Activated CD8-positive, alpha-beta T cell treated with anti-CD3 and anti-CD28 coated beads, Interleukin-2, amount 10 ng/mL, durations not matched to agents 7 days and 5 days (primary cell): ENCODE data around the gene ARID5B. TPM values are rescaled to one million over a fixed set of nuclear protein-coding genes. Genes with fewer than 3 reads are reported as not detected.
A peak's percentile ranks its signal among the peaks of the same experiment; 100 is the strongest.

Source experiments
- ATAC-seq: fragments of 150-1000 bp; cut with Tn5 transposase; one replicate; pipeline ENCODE4 v1.10.0; 2021; ENCODE audit warnings: moderate library complexity
- CTCF ChIA-PET: fragments of 350-600 bp; sonication (Branson Sonifier 250); formaldehyde crosslinking; loops from one replicate; lab custom pipeline; 2021; ENCODE audit warnings: antibody characterized with exemption; lab: Charles Lee
- POLR2A ChIA-PET: fragments of 350-600 bp; sonication (Branson Sonifier 250); formaldehyde crosslinking; loops from one replicate; lab custom pipeline; 2021; ENCODE audit warnings: antibody characterized with exemption; lab: Charles Lee
- DNase-seq: peaks from one replicate; pipeline ENCODE4 v3.0.0-alpha.2; 2020
- H3K27ac Mint-ChIP-seq: one replicate; pipeline ENCODE4 v1.8.0; 2021; ENCODE audit warnings: mild to moderate bottlenecking, mixed read lengths
- H3K27me3 Mint-ChIP-seq: one replicate; pipeline ENCODE4 v1.8.0; 2021; ENCODE audit warnings: low read depth, mixed read lengths
- H3K36me3 Mint-ChIP-seq: one replicate; pipeline ENCODE4 v1.8.0; 2021; ENCODE audit warnings: low read depth, mixed read lengths
- H3K4me1 Mint-ChIP-seq: one replicate; pipeline ENCODE4 v1.8.0; 2021; ENCODE audit warnings: low read depth, mixed read lengths
- H3K4me3 Mint-ChIP-seq: one replicate; pipeline ENCODE4 v1.8.0; 2021; ENCODE audit warnings: mild to moderate bottlenecking, mixed read lengths
- H3K9me3 Mint-ChIP-seq: one replicate; pipeline ENCODE4 v1.8.0; 2022; ENCODE audit warnings: mixed read lengths; ENCODE audit not compliant: insufficient read depth
- total RNA-seq, 2 experiments: library from RNA; stranded (reverse); gene quantifications; one replicate each; pipeline ENCODE4 v1.2.3, GENCODE V29; 2021

Gene ARID5B
- total RNA-seq, 2 experiments from 2014 or later: 18.0 to 21.6 TPM

DNA sequence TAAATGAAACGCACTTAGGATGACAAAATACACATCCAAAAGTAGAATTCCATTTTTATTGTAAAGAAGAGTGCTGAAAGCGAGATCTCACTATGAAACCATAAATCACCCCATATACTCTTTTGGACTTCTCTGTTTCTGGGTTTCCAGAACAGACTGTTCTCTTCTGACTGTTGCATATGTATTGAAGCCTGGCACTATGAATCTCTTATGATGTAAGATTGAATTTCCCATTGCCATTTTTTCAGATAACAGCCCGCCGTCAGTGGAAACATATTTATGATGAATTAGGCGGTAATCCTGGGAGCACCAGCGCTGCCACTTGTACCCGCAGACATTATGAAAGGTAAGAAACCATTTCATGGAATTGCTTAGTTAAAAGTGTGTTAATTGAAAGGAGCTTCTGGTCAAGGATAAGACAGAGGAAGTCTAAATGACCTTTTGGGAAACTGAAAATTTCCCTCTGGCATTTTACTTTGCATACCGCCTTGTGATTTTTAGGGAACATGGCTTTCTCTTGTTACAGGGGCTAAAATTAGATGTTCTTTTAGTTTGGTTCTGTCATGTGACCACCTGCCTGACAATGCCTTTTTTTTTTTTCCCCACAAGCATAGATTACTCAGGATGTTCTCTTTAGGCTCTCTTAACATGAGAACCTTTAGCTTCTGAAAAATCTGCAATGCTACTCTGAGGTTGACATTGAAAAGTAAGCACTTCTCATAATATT is 168.1 kb downstream of the ARID5B start:
- CTCF ChIA-PET: interaction anchor here (0.7 to 1.9 kb wide), 6 partner anchors 15 to 179 kb away, joined by 3 to 7 read pairs (median 4); no protein-coding TSS in a partner anchor
- Mint-ChIP-seq H3K4me1 (peaks cover 67% of the 10 kb centered on the region), H3K4me3 (no peak overlapping the region), H3K27ac (no peak overlapping the region), H3K9me3 (no peaks in the 10 kb centered on the region), H3K27me3 (no peaks in the 10 kb centered on the region), H3K36me3 (peaks cover 79% of the 10 kb centered on the region)
- POLR2A ChIA-PET: no interaction called here
- no peak for ATAC-seq
- DNase-seq: no peak

DNA sequence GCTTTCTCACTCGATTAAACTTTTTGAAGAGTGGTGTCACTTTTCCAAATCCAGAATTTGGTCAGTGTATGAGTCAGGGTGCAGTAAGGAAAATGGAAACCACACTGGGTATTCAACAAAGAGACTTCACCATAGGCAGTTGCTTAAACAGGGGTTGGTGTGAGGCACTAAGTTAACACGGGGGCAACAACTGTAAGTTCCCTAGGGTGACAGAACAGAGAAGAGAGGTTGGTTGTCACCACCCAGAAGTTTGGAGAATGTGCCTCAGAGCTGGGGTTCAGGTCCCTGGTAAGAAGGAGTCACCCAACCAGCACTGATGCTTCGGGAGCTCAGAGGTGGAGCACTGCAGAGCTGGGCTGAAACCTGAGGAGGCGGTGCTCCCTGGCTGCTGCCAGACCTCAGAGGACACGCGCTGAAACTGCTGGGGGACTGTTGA is 170.4 kb downstream of the ARID5B start:
- no peak for DNase-seq
- peak; percentile 37 for ATAC-seq
- peaks cover 79% of the 10 kb centered on the region for H3K36me3 Mint-ChIP-seq
- H3K4me1 Mint-ChIP-seq: peaks cover 62% of the 10 kb centered on the region
- CTCF ChIA-PET: interaction anchor here (1.9 kb wide), 1 partner anchor 33 kb away, joined by 6 read pairs; no protein-coding TSS in a partner anchor
- no peaks in the 10 kb centered on the region for H3K9me3 Mint-ChIP-seq
- H3K4me3 Mint-ChIP-seq: no peak overlapping the region
- POLR2A ChIA-PET: interaction anchor here (0.5 kb wide), 1 partner anchor 96 kb away, joined by 3 read pairs; no protein-coding TSS in a partner anchor
- no peaks in the 10 kb centered on the region for H3K27me3 Mint-ChIP-seq
- peak overlapping the region; percentile 24 for H3K27ac Mint-ChIP-seq

DNA sequence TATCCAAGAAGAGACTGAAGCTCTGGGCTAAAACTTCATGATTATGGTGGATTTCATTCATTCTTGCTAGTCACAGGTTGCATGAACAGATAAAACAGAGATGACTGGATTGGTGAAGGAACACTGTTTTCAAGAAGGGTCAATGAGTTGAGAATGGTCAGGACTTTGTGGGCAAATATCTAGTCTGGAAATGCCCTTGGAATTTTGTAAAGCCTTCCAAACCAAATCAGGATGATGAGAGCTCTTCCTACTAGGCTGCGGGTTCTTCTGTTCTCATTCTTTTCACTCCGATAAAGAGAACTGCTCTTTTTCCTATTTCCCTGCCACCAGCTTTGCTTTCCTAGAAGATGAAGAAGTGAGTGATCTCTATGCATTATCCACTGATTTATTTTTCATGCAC is 171.4 kb downstream of the ARID5B start:
- Mint-ChIP-seq H3K4me3 (no peak overlapping the region), H3K27ac (no peak overlapping the region), H3K9me3 (no peaks in the 10 kb centered on the region), H3K27me3 (no peaks in the 10 kb centered on the region), H3K4me1 (peaks cover 67% of the 10 kb centered on the region), H3K36me3 (peaks cover 80% of the 10 kb centered on the region)
- no peak for DNase-seq
- ChIA-PET CTCF (interaction anchor here (1.9 kb wide), 1 partner anchor 34 kb away, joined by 6 read pairs; no protein-coding TSS in a partner anchor), POLR2A (no interaction called here)
- no peak for ATAC-seq

DNA sequence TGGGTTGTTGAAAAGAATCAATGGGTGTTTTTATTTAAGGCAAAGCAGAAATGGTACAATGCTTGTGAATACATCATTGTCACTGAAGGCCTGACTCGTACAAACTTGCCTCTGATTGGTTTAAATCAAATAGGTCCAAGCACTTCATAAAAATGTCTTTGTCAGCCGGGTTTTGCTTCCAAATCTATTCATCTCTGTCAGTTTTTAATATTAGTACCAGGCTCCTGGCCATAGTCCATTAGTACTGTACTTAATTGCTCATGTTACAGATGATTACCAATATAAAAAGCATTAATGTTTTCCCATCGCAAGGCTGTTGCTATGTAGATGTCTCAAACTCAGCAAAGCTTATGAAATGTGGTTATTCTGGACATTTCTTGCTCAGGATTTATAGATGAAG is 171.9 kb downstream of the ARID5B start:
- Mint-ChIP-seq H3K36me3 (peaks cover 83% of the 10 kb centered on the region), H3K9me3 (no peaks in the 10 kb centered on the region), H3K27me3 (no peaks in the 10 kb centered on the region), H3K4me3 (no peak overlapping the region), H3K4me1 (peaks cover 69% of the 10 kb centered on the region), H3K27ac (no peak overlapping the region)
- ATAC-seq (no peak), DNase-seq (no peak)
- ChIA-PET POLR2A (no interaction called here), CTCF (interaction anchor here (1.0 to 1.9 kb wide), 2 partner anchors 27 to 35 kb away, joined by 3 to 6 read pairs; no protein-coding TSS in a partner anchor)

DNA sequence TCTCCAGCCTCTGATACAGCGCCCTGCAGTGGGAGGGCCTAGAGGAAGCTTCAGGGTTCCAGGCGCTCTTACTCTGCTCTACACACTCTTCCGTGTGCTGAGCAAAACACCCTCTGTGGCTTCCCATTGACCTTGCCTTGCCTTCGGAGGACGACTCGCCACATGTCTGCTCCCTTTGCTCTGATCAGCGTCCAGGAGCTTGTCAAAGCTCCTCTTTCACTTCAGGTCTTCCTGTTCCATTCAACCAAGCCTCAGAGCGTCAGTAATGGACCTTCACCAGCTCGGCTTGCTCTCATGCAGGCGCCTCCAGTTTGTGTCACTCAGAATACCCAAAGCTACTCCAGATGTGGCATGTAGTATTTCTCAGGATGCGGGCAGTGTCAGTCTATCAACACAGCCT is 173.9 kb downstream of the ARID5B start:
- ATAC-seq (no peak), DNase-seq (no peak)
- Mint-ChIP-seq H3K27ac (no peak overlapping the region), H3K36me3 (peaks cover 85% of the 10 kb centered on the region), H3K4me3 (no peak overlapping the region), H3K27me3 (no peaks in the 10 kb centered on the region), H3K9me3 (no peaks in the 10 kb centered on the region), H3K4me1 (peaks cover 65% of the 10 kb centered on the region)
- ChIA-PET CTCF (interaction anchor here (1.3 to 1.5 kb wide), 4 partner anchors 21 to 176 kb away, joined by 3 to 6 read pairs (median 5); no protein-coding TSS in a partner anchor), POLR2A (interaction anchor here (1.3 kb wide), 1 partner anchor 21 kb away, joined by 5 read pairs; no protein-coding TSS in a partner anchor)

DNA sequence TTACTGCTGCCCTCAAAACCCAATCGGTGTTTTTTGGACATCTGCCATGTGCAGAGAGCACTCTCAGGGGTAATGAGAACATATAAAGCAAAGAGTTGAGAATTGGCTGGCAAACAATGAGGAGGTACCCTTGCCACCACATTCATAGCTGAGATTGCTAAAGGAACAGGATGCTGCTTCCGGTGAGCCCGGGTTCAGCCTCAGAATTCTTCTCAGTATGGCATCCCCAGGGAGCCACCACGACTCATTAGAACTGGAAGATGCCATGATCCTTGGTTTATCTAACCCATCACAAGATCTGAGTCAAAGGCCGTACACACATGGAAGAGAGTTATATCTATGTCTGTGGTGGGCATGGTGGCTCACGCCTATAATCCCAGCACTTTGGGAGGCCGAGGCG is 174.4 kb downstream of the ARID5B start:
- Mint-ChIP-seq H3K27me3 (no peaks in the 10 kb centered on the region), H3K27ac (peak overlapping the region; percentile 24), H3K4me1 (peaks cover 68% of the 10 kb centered on the region), H3K36me3 (peaks cover 86% of the 10 kb centered on the region), H3K4me3 (no peak overlapping the region), H3K9me3 (no peaks in the 10 kb centered on the region)
- no peak for ATAC-seq
- DNase-seq: no peak
- ChIA-PET CTCF (interaction anchor here (1.4 kb wide), 1 partner anchor 36 kb away, joined by 4 read pairs; no protein-coding TSS in a partner anchor), POLR2A (no interaction called here)

DNA sequence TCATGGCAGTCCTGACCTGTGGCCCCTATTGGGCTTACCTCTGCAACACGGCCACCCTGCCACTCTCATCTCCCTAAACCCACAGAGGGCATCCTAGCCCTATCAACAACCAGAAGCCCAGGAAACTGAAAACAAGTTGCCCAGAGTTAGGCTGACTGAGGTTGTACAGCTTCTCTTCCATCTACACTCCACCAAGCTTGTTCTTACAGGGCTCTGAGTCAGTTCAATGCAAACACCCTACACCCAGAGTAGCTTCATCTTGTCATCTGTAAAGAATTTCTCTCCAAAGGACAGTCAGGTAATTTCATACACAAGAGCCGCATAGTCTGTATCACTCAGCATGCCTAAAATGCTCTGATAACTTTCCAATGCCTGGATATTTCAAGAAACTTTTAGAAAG is 175.4 kb downstream of the ARID5B start:
- peak; percentile 57 for ATAC-seq
- no peaks in the 10 kb centered on the region for H3K9me3 Mint-ChIP-seq
- peaks cover 84% of the 10 kb centered on the region for H3K36me3 Mint-ChIP-seq
- peaks cover 71% of the 10 kb centered on the region for H3K4me1 Mint-ChIP-seq
- ChIA-PET POLR2A (no interaction called here), CTCF (interaction anchor here (1.4 to 1.5 kb wide), 2 partner anchors 10 to 168 kb away, joined by 3 to 7 read pairs; no protein-coding TSS in a partner anchor)
- peak overlapping the region; percentile 58 for H3K27ac Mint-ChIP-seq
- DNase-seq: no peak
- no peaks in the 10 kb centered on the region for H3K27me3 Mint-ChIP-seq
- H3K4me3 Mint-ChIP-seq: no peak overlapping the region

DNA sequence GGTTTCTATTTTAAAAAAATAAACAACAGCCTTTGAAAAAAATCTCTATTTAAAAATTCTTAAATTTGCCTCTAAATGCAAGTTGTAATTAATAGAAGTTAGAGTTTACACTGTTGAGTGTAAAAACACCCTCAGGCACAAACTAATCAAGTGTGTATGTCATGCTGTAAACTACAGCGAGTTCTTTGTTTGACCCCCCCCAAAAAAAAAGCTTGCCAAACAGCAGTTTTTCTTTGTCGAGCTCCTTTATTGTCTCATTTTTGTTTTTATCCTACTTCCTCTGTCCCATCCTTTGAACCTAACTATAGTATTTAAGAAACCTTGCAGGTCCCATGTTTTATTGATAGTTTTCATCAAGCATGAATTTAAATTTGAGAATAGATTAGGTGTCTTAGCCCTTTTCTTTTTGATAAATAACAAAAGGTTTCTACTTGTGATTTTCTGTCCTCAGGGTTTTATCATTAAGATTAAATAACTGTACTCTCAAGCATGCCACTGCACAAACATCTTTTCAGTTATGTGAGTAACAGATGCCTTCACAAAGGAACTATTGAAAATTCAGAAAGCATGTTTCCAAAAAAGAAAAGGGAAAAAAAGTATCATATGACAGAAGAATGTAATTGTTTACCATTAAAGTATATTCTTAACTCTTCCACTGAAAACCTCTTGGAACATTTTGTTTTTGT is 176.0 kb downstream of the ARID5B start:
- Mint-ChIP-seq H3K27me3 (no peaks in the 10 kb centered on the region), H3K9me3 (no peaks in the 10 kb centered on the region), H3K27ac (peak overlapping the region; percentile 40), H3K4me3 (no peak overlapping the region), H3K36me3 (peaks cover 82% of the 10 kb centered on the region), H3K4me1 (peaks cover 72% of the 10 kb centered on the region)
- CTCF ChIA-PET: interaction anchor here (1.4 to 1.5 kb wide), 2 partner anchors 11 to 168 kb away, joined by 3 to 7 read pairs; no protein-coding TSS in a partner anchor
- DNase-seq: no peak
- POLR2A ChIA-PET: no interaction called here
- ATAC-seq: no peak

DNA sequence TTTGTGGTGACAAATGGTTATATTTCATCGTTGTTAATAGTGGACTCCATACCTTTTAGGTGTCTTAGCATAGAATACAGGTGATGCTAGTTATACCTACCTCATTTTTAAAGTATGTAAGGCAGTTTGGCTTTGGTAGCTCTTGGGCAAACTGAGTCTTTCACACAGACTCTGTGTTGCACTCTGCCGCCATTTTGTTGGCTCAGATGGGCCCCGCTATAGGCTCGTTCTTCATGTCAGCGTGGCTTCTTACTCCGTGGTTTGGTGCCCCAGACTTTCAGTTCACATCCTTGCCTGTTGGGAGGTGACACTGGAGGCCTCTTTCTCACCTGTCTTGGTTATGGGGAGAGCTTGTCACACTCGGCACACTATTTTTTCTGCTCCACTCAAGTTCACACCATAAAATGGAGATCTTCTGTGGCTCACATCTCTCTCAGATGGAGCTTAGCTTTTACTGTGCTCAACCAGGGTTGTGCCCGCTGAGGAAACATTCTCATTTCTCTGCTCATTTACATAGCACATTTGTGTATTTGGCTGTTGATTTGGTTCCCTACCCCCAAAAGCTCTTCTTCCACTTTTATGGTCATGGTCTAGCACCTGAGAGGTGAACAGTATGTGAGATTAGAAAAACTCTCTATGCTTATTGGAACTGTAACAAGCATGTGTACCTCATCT is 178.5 kb downstream of the ARID5B start:
- CTCF ChIA-PET: interaction anchor here (1.3 to 5.7 kb wide), 7 partner anchors 17 to 165 kb away, joined by 3 to 33 read pairs (median 6); no protein-coding TSS in a partner anchor
- POLR2A ChIA-PET: interaction anchor here (1.0 to 2.3 kb wide), 4 partner anchors 23 to 178 kb away, joined by 3 to 9 read pairs (median 5); partner anchors contain the start of gene ARID5B
- DNase-seq (no peak), ATAC-seq (no peak)
- Mint-ChIP-seq H3K27ac (peak overlapping the region; percentile 15), H3K36me3 (peaks cover 71% of the 10 kb centered on the region), H3K4me1 (peaks cover 82% of the 10 kb centered on the region), H3K4me3 (no peak overlapping the region), H3K27me3 (no peaks in the 10 kb centered on the region), H3K9me3 (no peaks in the 10 kb centered on the region)

DNA sequence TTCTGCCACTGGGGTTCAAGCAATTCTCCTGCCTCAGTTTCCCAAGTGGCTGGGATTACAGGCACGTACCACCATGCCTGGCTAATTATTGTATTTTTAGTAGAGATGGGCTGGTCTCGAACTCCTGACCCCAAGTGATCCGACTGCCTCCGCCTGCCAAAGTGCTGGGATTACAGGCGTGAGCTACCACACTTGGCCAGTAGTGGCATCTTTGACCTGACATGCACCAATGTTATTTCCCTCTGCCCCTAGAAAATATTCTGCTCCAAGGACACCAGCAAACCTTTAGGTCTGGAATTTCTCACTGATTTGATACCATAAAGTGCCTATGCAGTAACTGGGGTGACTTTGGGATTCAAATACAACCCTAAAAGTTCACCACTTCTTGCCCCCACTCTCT is 179.4 kb downstream of the ARID5B start:
- DNase-seq (no peak), ATAC-seq (no peak)
- H3K27me3 Mint-ChIP-seq: no peaks in the 10 kb centered on the region
- H3K4me3 Mint-ChIP-seq: no peak overlapping the region
- ChIA-PET CTCF (interaction anchor here (1.0 to 5.7 kb wide), 5 partner anchors 26 to 164 kb away, joined by 3 to 33 read pairs (median 6); no protein-coding TSS in a partner anchor), POLR2A (interaction anchor here (1.0 to 2.3 kb wide), 3 partner anchors 24 to 179 kb away, joined by 3 to 9 read pairs (median 7); partner anchors contain the start of gene ARID5B)
- peaks cover 73% of the 10 kb centered on the region for H3K36me3 Mint-ChIP-seq
- H3K27ac Mint-ChIP-seq: peak overlapping the region; percentile 62
- H3K9me3 Mint-ChIP-seq: no peaks in the 10 kb centered on the region
- peaks cover 85% of the 10 kb centered on the region for H3K4me1 Mint-ChIP-seq
